Activated T-cell treated with anti-CD3 and anti-CD28 coated beads for 1 hour (primary cell): ENCODE measurements around the gene ERCC6L2.
A peak's percentile ranks its signal among the peaks of the same experiment; 100 is the strongest.

Source experiments
- DNase-seq: peaks from one replicate; pipeline ENCODE4 v3.0.0-alpha.2; 2020; ENCODE audit warnings: low read depth

The ERCC6L2 gene

GRCh38 chr9:95875305-95876137 lies at the start of gene ERCC6L2:
Gene ERCC6L2 (plus strand): TSS chr9:95875691. CDS start chr9:95876039, 348 bp downstream.
- peak; percentile 84 for DNase-seq

GRCh38 chr9:95826183-95826838 lies 49.2 kb upstream of the ERCC6L2 start:
- DNase-seq = no peak

GRCh38 chr9:95830768-95831167 lies 44.7 kb upstream of the ERCC6L2 start:
- no peak for DNase-seq

GRCh38 chr9:95831810-95832209 lies 43.7 kb upstream of the ERCC6L2 start:
- no peak for DNase-seq

- DNase-seq = no peak
Measured at GRCh38 chr9:95833546-95834178, 41.8 kb upstream of the ERCC6L2 start.

GRCh38 chr9:95834281-95834907 lies 41.1 kb upstream of the ERCC6L2 start:
- no peak for DNase-seq

- DNase-seq = no peak
Measured at GRCh38 chr9:95835393-95835792, 40.1 kb upstream of the ERCC6L2 start.

- no peak for DNase-seq
Measured at GRCh38 chr9:95836072-95836471, 39.4 kb upstream of the ERCC6L2 start.

GRCh38 chr9:95839012-95839411 lies 36.5 kb upstream of the ERCC6L2 start:
- no peak for DNase-seq

GRCh38 chr9:95840074-95840473 lies 35.4 kb upstream of the ERCC6L2 start:
- no peak for DNase-seq

- no peak for DNase-seq
Measured at GRCh38 chr9:95841377-95841776, 34.1 kb upstream of the ERCC6L2 start.

GRCh38 chr9:95845751-95846150 lies 29.7 kb upstream of the ERCC6L2 start:
- no peak for DNase-seq

- DNase-seq = no peak
Measured at GRCh38 chr9:95848764-95849163, 26.7 kb upstream of the ERCC6L2 start.

- no peak for DNase-seq
Measured at GRCh38 chr9:95852059-95853032, 23.1 kb upstream of the ERCC6L2 start.

GRCh38 chr9:95854386-95855020 lies 21.0 kb upstream of the ERCC6L2 start:
- no peak for DNase-seq

GRCh38 chr9:95855961-95856360 lies 19.5 kb upstream of the ERCC6L2 start:
- DNase-seq = no peak

- no peak for DNase-seq
Measured at GRCh38 chr9:95857124-95857523, 18.4 kb upstream of the ERCC6L2 start.

GRCh38 chr9:95857896-95858295 lies 17.6 kb upstream of the ERCC6L2 start:
- DNase-seq = no peak

GRCh38 chr9:95862343-95862742 lies 13.1 kb upstream of the ERCC6L2 start:
- DNase-seq = no peak

GRCh38 chr9:95864852-95865580 lies 10.5 kb upstream of the ERCC6L2 start:
- DNase-seq = no peak
